Measurements from ENCODE around the gene FBXL4.

The FBXL4 gene

GRCh38 chr6:98894810-98895209 lies 52.9 kb downstream of the FBXL4 start:
- in situ Hi-C loops (cut with MboI; ENCODE audit: low sequenced_read_pairs): no loop called here

- in situ Hi-C loops (cut with MboI; ENCODE audit: low sequenced_read_pairs): no loop called here
Measured at GRCh38 chr6:98887650-98888049, 60.1 kb downstream of the FBXL4 start.

GRCh38 chr6:98885330-98885729 lies 62.4 kb downstream of the FBXL4 start:
- in situ Hi-C loops (cut with MboI; ENCODE audit: low sequenced_read_pairs): no loop called here

GRCh38 chr6:98880486-98880885 lies 67.3 kb downstream of the FBXL4 start:
- in situ Hi-C loops (cut with MboI; ENCODE audit: low sequenced_read_pairs): no loop called here

GRCh38 chr6:98877250-98877649 lies 70.5 kb downstream of the FBXL4 start:
- in situ Hi-C loops (cut with MboI; ENCODE audit: low sequenced_read_pairs): no loop called here

- in situ Hi-C loops (cut with MboI; ENCODE audit: low sequenced_read_pairs): no loop called here
Measured at GRCh38 chr6:98875375-98875774, 72.4 kb downstream of the FBXL4 start.

- in situ Hi-C loops (cut with MboI; ENCODE audit: low sequenced_read_pairs): no loop called here
Measured at GRCh38 chr6:98871821-98872220, 75.9 kb downstream of the FBXL4 start.

GRCh38 chr6:98871057-98871456 lies 76.7 kb downstream of the FBXL4 start:
- in situ Hi-C loops (cut with MboI; ENCODE audit: low sequenced_read_pairs): no loop called here

- in situ Hi-C loops (cut with MboI; ENCODE audit: low sequenced_read_pairs): no loop called here
Measured at GRCh38 chr6:98864497-98864896, 83.2 kb downstream of the FBXL4 start.

- in situ Hi-C loops (cut with MboI; ENCODE audit: low sequenced_read_pairs): no loop called here
Measured at GRCh38 chr6:98848539-98849242, 99.1 kb downstream of the FBXL4 start.

GRCh38 chr6:98847779-98848538 lies 99.8 kb downstream of the FBXL4 start:
- in situ Hi-C loops (cut with MboI; ENCODE audit: low sequenced_read_pairs): no loop called here

GRCh38 chr6:98847416-98847778 lies 100.3 kb downstream of the FBXL4 start:
- in situ Hi-C loops (cut with MboI; ENCODE audit: low sequenced_read_pairs): no loop called here

- in situ Hi-C loops (cut with MboI; ENCODE audit: low sequenced_read_pairs): no loop called here
Measured at GRCh38 chr6:98846021-98846380, 101.7 kb downstream of the FBXL4 start.

- in situ Hi-C loops (cut with MboI; ENCODE audit: low sequenced_read_pairs): no loop called here
Measured at GRCh38 chr6:98845211-98846020, 102.3 kb downstream of the FBXL4 start.

GRCh38 chr6:98844244-98845210 lies 103.2 kb downstream of the FBXL4 start:
- in situ Hi-C loops (cut with MboI; ENCODE audit: low sequenced_read_pairs): no loop called here

- in situ Hi-C loops (cut with MboI; ENCODE audit: low sequenced_read_pairs): no loop called here
Measured at GRCh38 chr6:98843271-98844243, 104.2 kb downstream of the FBXL4 start.

- in situ Hi-C loops (cut with MboI; ENCODE audit: low sequenced_read_pairs): no loop called here
Measured at GRCh38 chr6:98842342-98843180, 105.2 kb downstream of the FBXL4 start.

- in situ Hi-C loops (cut with MboI; ENCODE audit: low sequenced_read_pairs): no loop called here
Measured at GRCh38 chr6:98841621-98842341, 106.0 kb downstream of the FBXL4 start.

Data from hTERT RPE-1 (cell line).